PC-3 (cell line): ENCODE data around the gene NOX3.

Source experiments
- EZH2 ChIP-seq: fragments of 300-600 bp; sonication (generic); IDR thresholded peaks from one replicate; pipeline ENCODE4 v1.6.1; 2017; ENCODE audit warnings: antibody characterized with exemption, mild to moderate bottlenecking, low read length; ENCODE audit not compliant: unreplicated experiment
- EZH2phosphoT487 ChIP-seq: fragments of 300-600 bp; sonication (generic); IDR thresholded peaks from 2 replicates; pipeline ENCODE4 v1.6.1; 2018; ENCODE audit warnings: mild to moderate bottlenecking, antibody characterized with exemption, low read length, borderline replicate concordance
- TF ChIP-seq, protein P1 (sequence below): fragments of 300-600 bp; sonication (generic); conservative IDR thresholded peaks from 2 replicates; pipeline ENCODE4 v1.5.1; 2017; ENCODE audit warnings: antibody characterized with exemption, low read depth, mild to moderate bottlenecking, low read length

GRCh38 chr6:155399062-155399744 is 56.4 kb downstream of the NOX3 start:
- TF ChIP-seq, protein P1, sequence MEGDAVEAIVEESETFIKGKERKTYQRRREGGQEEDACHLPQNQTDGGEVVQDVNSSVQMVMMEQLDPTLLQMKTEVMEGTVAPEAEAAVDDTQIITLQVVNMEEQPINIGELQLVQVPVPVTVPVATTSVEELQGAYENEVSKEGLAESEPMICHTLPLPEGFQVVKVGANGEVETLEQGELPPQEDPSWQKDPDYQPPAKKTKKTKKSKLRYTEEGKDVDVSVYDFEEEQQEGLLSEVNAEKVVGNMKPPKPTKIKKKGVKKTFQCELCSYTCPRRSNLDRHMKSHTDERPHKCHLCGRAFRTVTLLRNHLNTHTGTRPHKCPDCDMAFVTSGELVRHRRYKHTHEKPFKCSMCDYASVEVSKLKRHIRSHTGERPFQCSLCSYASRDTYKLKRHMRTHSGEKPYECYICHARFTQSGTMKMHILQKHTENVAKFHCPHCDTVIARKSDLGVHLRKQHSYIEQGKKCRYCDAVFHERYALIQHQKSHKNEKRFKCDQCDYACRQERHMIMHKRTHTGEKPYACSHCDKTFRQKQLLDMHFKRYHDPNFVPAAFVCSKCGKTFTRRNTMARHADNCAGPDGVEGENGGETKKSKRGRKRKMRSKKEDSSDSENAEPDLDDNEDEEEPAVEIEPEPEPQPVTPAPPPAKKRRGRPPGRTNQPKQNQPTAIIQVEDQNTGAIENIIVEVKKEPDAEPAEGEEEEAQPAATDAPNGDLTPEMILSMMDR, result no peak
- TF ChIP-seq EZH2 (no peak), EZH2phosphoT487 (no peak)
